HepG2 (cell line): Measurements from ENCODE around the gene HHIPL2. TPM values are rescaled to one million over a fixed set of nuclear protein-coding genes. Genes with fewer than 3 reads are reported as not detected.

ENCODE experiments used
- ARHGAP35 ChIP-seq: sonication (generic); formaldehyde crosslinking; IDR thresholded peaks from 2 replicates; pipeline ENCODE4 v1.9.0; 2022; ENCODE audit warnings: mild to moderate bottlenecking, inconsistent platforms, moderate library complexity, missing genetic modification reagents, borderline replicate concordance
- CENPBD1 ChIP-seq: sonication (generic); formaldehyde crosslinking; IDR thresholded peaks from 2 replicates; pipeline ENCODE4 v1.8.0; 2022; ENCODE audit warnings: missing genetic modification reagents, low read depth, mild to moderate bottlenecking, borderline replicate concordance
- DDIT3 ChIP-seq: sonication (generic); formaldehyde crosslinking; IDR thresholded peaks from 2 replicates; pipeline ENCODE4 v1.4.0; 2020; ENCODE audit warnings: mild to moderate bottlenecking, missing genetic modification reagents
- EEA1 ChIP-seq: sonication (generic); formaldehyde crosslinking; IDR thresholded peaks from 2 replicates; pipeline ENCODE4 v1.5.1; 2020; ENCODE audit warnings: mild to moderate bottlenecking, missing genetic modification reagents, borderline replicate concordance
- IRF1 ChIP-seq: sonication (generic); formaldehyde crosslinking; IDR thresholded peaks from 2 replicates; pipeline ENCODE4 v1.4.0; 2020; ENCODE audit warnings: low read depth, mild to moderate bottlenecking, missing genetic modification reagents
- KDM5A ChIP-seq: fragments of 200-600 bp; sonication (generic); IDR thresholded peaks from 2 replicates; pipeline ENCODE4 v1.7.0; 2018; ENCODE audit warnings: antibody characterized with exemption, mild to moderate bottlenecking, low read length, borderline replicate concordance
- KLF15 ChIP-seq: sonication (generic); formaldehyde crosslinking; IDR thresholded peaks from 2 replicates; pipeline ENCODE4 v1.8.1; 2023; ENCODE audit warnings: borderline replicate concordance, mild to moderate bottlenecking, inconsistent platforms, missing genetic modification reagents, mixed read lengths
- ZBTB20 ChIP-seq: sonication (generic); formaldehyde crosslinking; IDR thresholded peaks from 2 replicates; pipeline ENCODE4 v1.8.1; 2023; ENCODE audit warnings: missing genetic modification reagents, low read depth, mild to moderate bottlenecking, borderline replicate concordance
- ZNF124 ChIP-seq: sonication (generic); formaldehyde crosslinking; IDR thresholded peaks from 2 replicates; pipeline ENCODE4 v1.4.0; 2020; ENCODE audit warnings: missing genetic modification reagents
- ZNF318 ChIP-seq: sonication (generic); formaldehyde crosslinking; IDR thresholded peaks from 2 replicates; pipeline ENCODE4 v1.4.0; 2020; ENCODE audit warnings: mild to moderate bottlenecking, missing genetic modification reagents
- ZNF484 ChIP-seq: sonication (generic); formaldehyde crosslinking; IDR thresholded peaks from 2 replicates; pipeline ENCODE4 v1.5.1; 2020; ENCODE audit warnings: mild to moderate bottlenecking, low read depth, missing genetic modification reagents, borderline replicate concordance
- ZNF629 ChIP-seq: sonication (generic); formaldehyde crosslinking; conservative IDR thresholded peaks from 2 replicates; pipeline ENCODE4 v1.5.0; 2020; ENCODE audit warnings: missing genetic modification reagents
- ZNF761 ChIP-seq: sonication (generic); formaldehyde crosslinking; conservative IDR thresholded peaks from 2 replicates; pipeline ENCODE4 v1.4.0; 2020; ENCODE audit warnings: mild to moderate bottlenecking, missing genetic modification reagents
- ZNF83 ChIP-seq: sonication (generic); formaldehyde crosslinking; IDR thresholded peaks from 2 replicates; pipeline ENCODE4 v1.4.0; 2020; ENCODE audit warnings: missing genetic modification reagents, mild to moderate bottlenecking, borderline replicate concordance
- ZNF883 ChIP-seq: sonication (generic); formaldehyde crosslinking; IDR thresholded peaks from 2 replicates; pipeline ENCODE4 v1.5.1; 2020; ENCODE audit warnings: mild to moderate bottlenecking, missing genetic modification reagents; ENCODE audit errors: not compliant biosample characterization
- ZUFSP ChIP-seq: sonication (generic); formaldehyde crosslinking; IDR thresholded peaks from 2 replicates; pipeline ENCODE4 v1.9.0; 2021; ENCODE audit warnings: missing genetic modification reagents, mild to moderate bottlenecking, borderline replicate concordance
- polyA plus RNA-seq, 8 experiments: library from polyadenylated mRNA; depleted of rRNA in 3 of 8; stranded (reverse) in 7 of 8; unstranded in 1 of 8; fragments of >200 nt; fragmentation: Illumina TruSeq in 4 of 8; extraction: Trizol in 4 of 8; gene quantifications; 2 replicates each; pipeline versions ENCODE4 v1.2.1 to v1.2.3, GENCODE V29; 2011 to 2016; ENCODE audit warnings: low read depth in 4 of 8, missing spikeins in 1 of 8, mixed read lengths in 1 of 8; ENCODE audit not compliant: insufficient read depth in 1 of 8
- total RNA-seq, 5 experiments: library from RNA; depleted of rRNA; stranded (reverse); fragments of >200 nt; fragmentation: Illumina TruSeq; extraction: Trizol; gene quantifications; 2 replicates each; pipeline ENCODE4 v1.2.3, GENCODE V29; 2016; ENCODE audit warnings: low read depth in 1 of 5

HHIPL2 gene
- total and polyA plus RNA-seq, 2 of the 13 experiments (the other 11 are each of a cell fraction or from before 2014, with no cell fraction given): 0.53 to 1.3 TPM

GRCh38 chr1:222589462-222590302 lies 41.8 kb upstream of the HHIPL2 start, which contains the start of gene TAF1A (continued):
- TF ChIP-seq CENPBD1 (CRISPR knock-in tag): no peak
- TF ChIP-seq DDIT3: no peak
- TF ChIP-seq ZNF883: no peak
- no peak for TF ChIP-seq KLF15
- TF ChIP-seq EEA1 (CRISPR knock-in tag): no peak
- no peak for TF ChIP-seq ZNF124 (CRISPR knock-in tag)
- no peak for TF ChIP-seq ARHGAP35
- TF ChIP-seq ZNF761: no peak
- TF ChIP-seq ZNF318: no peak
- TF ChIP-seq ZNF629 (CRISPR knock-in tag): no peak
- TF ChIP-seq ZUFSP (CRISPR knock-in tag): no peak
- no peak for TF ChIP-seq ZNF83 (CRISPR knock-in tag)
- TF ChIP-seq IRF1: no peak
- TF ChIP-seq ZBTB20 (CRISPR knock-in tag): no peak
- peak; percentile 67; the same call in 1 of the 2 replicates for TF ChIP-seq KDM5A
- TF ChIP-seq ZNF484 (CRISPR knock-in tag): no peak
